ENCODE measurements around the gene ZCCHC8.

DNA sequence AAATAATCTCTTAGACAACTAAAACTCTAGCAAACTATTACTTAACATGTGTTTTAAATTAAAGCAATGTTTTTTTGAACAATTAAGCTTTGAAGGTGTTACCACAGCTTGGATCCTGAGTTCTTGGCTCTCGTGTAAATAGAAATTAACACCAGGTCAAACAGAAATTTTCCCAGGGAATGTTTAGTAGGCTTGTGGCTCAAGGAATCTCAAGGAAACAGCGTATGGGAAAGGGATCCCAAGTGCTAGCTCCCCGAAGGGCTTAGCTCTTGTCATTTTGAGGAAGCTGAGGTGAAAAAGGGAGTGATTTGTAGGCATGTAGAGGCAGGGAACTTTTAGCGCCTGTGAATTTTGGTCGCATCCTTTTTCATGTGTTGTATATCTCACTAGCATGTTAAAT is 37.8 kb upstream of the ZCCHC8 start:
- TF ChIP-seq, protein P1, sequence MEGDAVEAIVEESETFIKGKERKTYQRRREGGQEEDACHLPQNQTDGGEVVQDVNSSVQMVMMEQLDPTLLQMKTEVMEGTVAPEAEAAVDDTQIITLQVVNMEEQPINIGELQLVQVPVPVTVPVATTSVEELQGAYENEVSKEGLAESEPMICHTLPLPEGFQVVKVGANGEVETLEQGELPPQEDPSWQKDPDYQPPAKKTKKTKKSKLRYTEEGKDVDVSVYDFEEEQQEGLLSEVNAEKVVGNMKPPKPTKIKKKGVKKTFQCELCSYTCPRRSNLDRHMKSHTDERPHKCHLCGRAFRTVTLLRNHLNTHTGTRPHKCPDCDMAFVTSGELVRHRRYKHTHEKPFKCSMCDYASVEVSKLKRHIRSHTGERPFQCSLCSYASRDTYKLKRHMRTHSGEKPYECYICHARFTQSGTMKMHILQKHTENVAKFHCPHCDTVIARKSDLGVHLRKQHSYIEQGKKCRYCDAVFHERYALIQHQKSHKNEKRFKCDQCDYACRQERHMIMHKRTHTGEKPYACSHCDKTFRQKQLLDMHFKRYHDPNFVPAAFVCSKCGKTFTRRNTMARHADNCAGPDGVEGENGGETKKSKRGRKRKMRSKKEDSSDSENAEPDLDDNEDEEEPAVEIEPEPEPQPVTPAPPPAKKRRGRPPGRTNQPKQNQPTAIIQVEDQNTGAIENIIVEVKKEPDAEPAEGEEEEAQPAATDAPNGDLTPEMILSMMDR (conservative IDR thresholded peaks at IDR 0.05) = no peak
- TF ChIP-seq ZFX (IDR thresholded peaks at IDR 0.05) = no peak
